GM19240 (cell line): ENCODE measurements around the gene CCDC30.

ENCODE experiments used
- DNase-seq: peaks from one replicate; pipeline ENCODE4 v3.0.0; 2011; ENCODE audit warnings: low spot score; ENCODE audit not compliant: insufficient read length

Gene CCDC30

GRCh38 chr1:42462828-42463763, at the start of gene CCDC30:
Gene CCDC30 (plus strand): TSS chr1:42463286. CDS start chr1:42480552, 17,266 bp downstream.
- DNase-seq, result peak; percentile 70

GRCh38 chr1:42414551-42415496, 48.3 kb upstream of the CCDC30 start:
- DNase-seq, result no peak

- no peak for DNase-seq
These were observed 45.9 kb upstream of the CCDC30 start for GRCh38 chr1:42417166-42417565.

- no peak for DNase-seq
These were observed 44.6 kb upstream of the CCDC30 start for GRCh38 chr1:42418516-42418915.

GRCh38 chr1:42419126-42419821, 43.8 kb upstream of the CCDC30 start:
- DNase-seq, result no peak

- no peak for DNase-seq
These were observed 43.0 kb upstream of the CCDC30 start for GRCh38 chr1:42420121-42420520.

- DNase-seq, result no peak
These were observed 42.0 kb upstream of the CCDC30 start for GRCh38 chr1:42420911-42421585.

- DNase-seq, result no peak
These were observed 40.3 kb upstream of the CCDC30 start for GRCh38 chr1:42422737-42423136.

- no peak for DNase-seq
These were observed 39.4 kb upstream of the CCDC30 start for GRCh38 chr1:42423681-42424080.

GRCh38 chr1:42424201-42424600, 38.9 kb upstream of the CCDC30 start:
- DNase-seq, result no peak

- DNase-seq, result no peak
These were observed 35.8 kb upstream of the CCDC30 start for GRCh38 chr1:42427240-42427639.

- DNase-seq, result no peak
These were observed 33.5 kb upstream of the CCDC30 start for GRCh38 chr1:42429603-42430002.

GRCh38 chr1:42430286-42431135, 32.6 kb upstream of the CCDC30 start:
- DNase-seq, result no peak

GRCh38 chr1:42431514-42431913, 31.6 kb upstream of the CCDC30 start:
- DNase-seq, result no peak

- DNase-seq, result no peak
These were observed 30.4 kb upstream of the CCDC30 start for GRCh38 chr1:42432714-42433113.

- no peak for DNase-seq
These were observed 29.7 kb upstream of the CCDC30 start for GRCh38 chr1:42433369-42433768.

- no peak for DNase-seq
These were observed 28.7 kb upstream of the CCDC30 start for GRCh38 chr1:42434340-42434739.

- DNase-seq, result no peak
These were observed 23.1 kb upstream of the CCDC30 start for GRCh38 chr1:42439940-42440339.

- no peak for DNase-seq
These were observed 20.4 kb upstream of the CCDC30 start for GRCh38 chr1:42442662-42443061.

GRCh38 chr1:42449256-42449655, 13.8 kb upstream of the CCDC30 start:
- DNase-seq, result no peak
